ENCODE data around the gene EPN1. TPM values are rescaled to one million over a fixed set of nuclear protein-coding genes. Genes with fewer than 3 reads are reported as not detected.

The EPN1 gene
- total RNA-seq, 8 experiments from 2014 or later: 21.8 to 79.7 (median 50.3) TPM

DNA sequence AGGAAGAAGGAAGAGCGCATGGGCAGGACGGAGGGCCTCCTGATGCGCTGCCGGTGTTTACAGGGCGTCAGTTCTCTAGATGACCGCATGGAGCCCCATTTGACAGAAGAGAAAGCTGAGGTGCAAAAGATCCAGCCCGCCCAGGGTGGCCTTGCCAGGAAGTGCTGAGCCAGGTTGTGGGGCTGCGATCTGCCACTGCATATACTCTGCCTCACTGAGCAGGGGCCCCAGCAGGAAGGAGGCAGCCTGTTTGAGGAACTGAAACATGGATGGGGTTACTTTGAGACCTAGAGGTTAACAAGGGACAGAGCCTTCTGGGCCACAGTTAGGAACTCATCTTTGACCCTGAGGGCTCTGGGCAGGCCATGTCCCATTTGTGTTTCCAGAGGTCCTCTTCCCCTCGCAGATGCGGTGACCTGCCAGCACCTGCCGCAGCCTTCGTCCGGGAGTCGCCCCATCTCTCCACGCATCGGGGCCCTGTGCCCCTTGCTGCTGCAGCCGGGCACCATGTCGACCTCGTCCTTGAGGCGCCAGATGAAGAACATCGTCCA lies 3.2 kb downstream of the EPN1 start:
- ATAC-seq (replicated peaks in 6 of 8): no peak
- in situ Hi-C loops (cut with MboI; ENCODE audit: low pct_unique_long_range_greater_than_20kb in 2 of 9, low sequenced_read_pairs in 9 of 9, unreplicated experiment in 9 of 9): no loop called here
- H3K27ac ChIP-seq: no peak overlapping the region
- WGBS, 10 experiments: 60 to 100% (median 98%) methylated on average over 1 to 8 of the region's 21 CpGs; no CpG with 5 or more reads in 1 of the 10 experiments
- no peak overlapping the region for H3K4me3 ChIP-seq
- H3K4me1 ChIP-seq (replicated peaks in 1 of 2): peaks cover 10 to 20% of the 10 kb centered on the region in 2 donors

DNA sequence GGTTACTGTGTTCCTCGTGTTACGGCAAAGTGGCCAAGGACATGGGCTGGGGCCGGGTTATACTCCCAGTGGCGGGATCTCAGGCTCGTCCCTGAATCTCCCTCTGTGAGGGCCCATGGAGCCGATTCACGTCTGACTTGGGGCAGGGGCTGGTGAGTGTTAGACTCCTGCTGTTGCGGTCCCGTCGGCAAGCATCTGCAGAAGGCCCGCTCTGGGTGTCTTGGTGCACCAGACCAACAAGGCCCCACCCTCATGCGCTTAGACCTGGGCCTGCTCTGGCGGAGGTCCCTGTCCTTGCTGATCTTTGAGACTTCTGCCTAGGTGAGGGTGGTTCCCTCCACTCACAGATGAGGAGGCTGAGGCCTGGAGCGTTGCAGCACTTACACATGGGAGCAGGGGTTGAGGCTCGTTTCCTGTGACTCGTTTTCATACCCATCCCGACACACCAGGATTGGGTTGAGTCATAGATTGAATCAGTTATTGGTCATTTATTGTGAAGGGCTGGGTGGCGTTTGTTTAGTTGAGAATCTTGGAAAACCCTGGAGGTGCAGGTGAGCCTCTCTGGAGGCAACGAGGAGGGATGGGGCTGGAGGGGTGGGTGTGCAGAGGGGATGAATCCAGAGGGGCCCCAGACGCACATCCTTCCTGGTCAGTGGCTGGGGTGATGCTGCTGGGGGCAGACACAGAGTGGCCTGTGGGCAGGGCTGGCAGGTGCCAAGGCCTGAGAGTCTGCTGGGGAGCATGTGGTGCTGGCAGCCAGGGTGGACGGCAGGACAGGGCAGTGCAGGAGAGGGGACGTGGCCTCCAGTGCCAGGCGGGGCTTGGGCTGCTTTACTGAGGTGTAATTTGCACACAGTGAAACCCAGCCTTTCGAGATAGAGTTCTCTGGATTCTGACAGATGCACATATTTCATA lies 4.6 kb downstream of the EPN1 start:
- Histone ChIP-seq H3K4me1 (replicated peaks in 1 of 2) (peaks cover 10% of the 10 kb centered on the region in 2 donors), H3K27ac (no peak overlapping the region), H3K4me3 (no peak overlapping the region)
- peak in 1 of 8 experiments; percentile 4 for ATAC-seq (replicated peaks in 6 of 8)
- in situ Hi-C loops (cut with MboI; ENCODE audit: low pct_unique_long_range_greater_than_20kb in 2 of 9, low sequenced_read_pairs in 9 of 9, unreplicated experiment in 9 of 9): no loop called here
- 0 to 98% (median 84%) methylated on average over 1 to 7 of the region's 24 CpGs; no CpG with 5 or more reads in 4 of the 10 experiments for WGBS, 10 experiments

DNA sequence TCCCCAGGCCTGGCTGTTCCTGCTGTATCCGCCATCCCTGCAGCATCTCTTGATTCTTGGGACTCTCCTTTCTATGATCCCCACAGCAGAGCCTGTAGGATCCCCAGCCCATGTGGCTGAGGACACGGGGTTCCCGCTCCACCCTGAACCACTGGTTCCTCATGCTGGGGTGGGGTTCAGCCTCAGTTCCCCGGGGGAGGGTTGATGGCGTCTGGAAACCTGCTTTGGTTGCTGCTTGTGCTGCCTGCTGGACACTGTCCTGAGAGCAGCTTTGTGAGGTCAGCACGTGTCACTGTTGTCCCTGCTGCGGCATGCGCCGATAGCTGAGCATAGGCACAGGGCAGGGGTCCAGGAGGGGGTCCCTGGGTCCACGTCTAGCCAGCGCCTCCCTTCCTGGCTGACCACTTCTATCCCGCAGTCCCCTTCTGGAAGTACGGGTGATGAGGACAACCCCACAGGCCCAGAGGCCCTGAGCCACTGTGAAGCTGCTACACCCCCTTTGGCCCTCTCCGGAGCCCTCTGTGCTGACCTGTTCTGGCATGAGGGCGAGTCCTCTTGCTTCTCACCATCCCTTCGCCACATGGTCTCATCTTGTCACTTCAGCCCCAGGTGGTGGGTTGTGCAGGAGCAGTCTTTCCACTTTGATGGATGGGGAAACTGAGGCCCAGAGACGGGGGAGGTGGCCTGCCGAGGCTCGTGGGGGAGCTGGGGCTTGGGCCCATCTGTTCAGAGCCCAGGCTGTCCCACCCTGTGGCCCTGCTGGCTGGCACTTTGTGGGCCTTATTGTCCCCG lies 5.5 kb downstream of the EPN1 start:
- 80 to 100% (median 98%) methylated on average over 1 to 11 of the region's 20 CpGs; no CpG with 5 or more reads in 5 of the 10 experiments for WGBS, 10 experiments
- Histone ChIP-seq H3K27ac (no peak overlapping the region), H3K4me1 (replicated peaks in 1 of 2) (peaks cover 10% of the 10 kb centered on the region in 2 donors), H3K4me3 (no peak overlapping the region)
- ATAC-seq (replicated peaks in 6 of 8): peak in 4 of 8 experiments; percentile 12 to 22 (median 15)
- in situ Hi-C loops (cut with MboI; ENCODE audit: low pct_unique_long_range_greater_than_20kb in 2 of 9, low sequenced_read_pairs in 9 of 9, unreplicated experiment in 9 of 9): no loop called here

DNA sequence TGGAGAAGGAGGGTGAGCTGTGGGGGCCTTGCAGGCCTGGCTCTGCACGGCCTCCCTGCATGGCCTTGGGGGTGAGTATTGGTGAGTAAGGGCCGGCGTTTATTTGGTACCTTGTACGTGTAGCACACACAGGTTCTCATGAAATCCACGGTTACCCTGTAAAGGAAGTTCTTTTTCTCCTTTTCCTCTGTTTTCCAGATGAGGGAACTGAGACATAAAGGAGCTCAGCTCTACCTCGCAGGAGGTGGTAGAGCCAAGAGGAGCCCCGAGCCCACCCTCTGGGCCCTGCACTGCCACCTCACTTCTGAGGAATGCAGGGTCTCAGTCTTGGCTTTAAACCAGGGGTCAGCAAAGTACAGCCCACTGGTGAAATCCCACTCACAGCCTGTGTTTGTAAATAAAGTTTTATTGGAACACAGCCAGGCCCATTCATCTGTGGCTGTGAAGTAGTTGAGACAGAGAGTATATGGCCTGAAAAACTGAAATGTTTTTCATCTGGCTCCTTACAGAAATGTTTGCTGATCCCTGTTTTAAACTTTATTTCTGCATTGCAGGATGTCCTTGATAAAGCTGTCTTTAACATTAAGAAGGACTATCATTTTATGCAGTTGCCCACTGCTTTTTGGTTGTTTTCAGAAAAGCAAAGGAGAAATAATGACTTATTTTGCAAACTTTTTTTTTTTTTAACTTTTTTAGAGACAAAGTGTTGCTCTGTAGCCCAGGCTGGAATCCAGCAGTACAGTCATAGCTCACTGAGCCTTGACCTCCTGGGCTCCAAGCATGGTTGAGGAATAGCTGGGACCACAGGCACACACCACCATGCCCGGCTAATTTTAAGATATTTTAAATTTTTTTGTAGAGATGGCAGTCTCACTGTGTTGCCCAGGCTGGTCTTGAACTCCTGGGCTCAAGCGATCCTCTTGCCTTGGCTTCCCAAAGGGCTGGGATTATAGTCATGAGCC lies 6.4 kb downstream of the EPN1 start:
- 60 to 100% (median 92%) methylated on average over 1 to 6 of the region's 9 CpGs; no CpG with 5 or more reads in 2 of the 10 experiments for WGBS, 10 experiments
- no peak for ATAC-seq (replicated peaks in 6 of 8)
- H3K27ac ChIP-seq: no peak overlapping the region
- no peak overlapping the region for H3K4me3 ChIP-seq
- in situ Hi-C loops (cut with MboI; ENCODE audit: low pct_unique_long_range_greater_than_20kb in 2 of 9, low sequenced_read_pairs in 9 of 9, unreplicated experiment in 9 of 9): no loop called here
- H3K4me1 ChIP-seq (replicated peaks in 1 of 2): peaks cover 5 to 6% of the 10 kb centered on the region in 2 donors

DNA sequence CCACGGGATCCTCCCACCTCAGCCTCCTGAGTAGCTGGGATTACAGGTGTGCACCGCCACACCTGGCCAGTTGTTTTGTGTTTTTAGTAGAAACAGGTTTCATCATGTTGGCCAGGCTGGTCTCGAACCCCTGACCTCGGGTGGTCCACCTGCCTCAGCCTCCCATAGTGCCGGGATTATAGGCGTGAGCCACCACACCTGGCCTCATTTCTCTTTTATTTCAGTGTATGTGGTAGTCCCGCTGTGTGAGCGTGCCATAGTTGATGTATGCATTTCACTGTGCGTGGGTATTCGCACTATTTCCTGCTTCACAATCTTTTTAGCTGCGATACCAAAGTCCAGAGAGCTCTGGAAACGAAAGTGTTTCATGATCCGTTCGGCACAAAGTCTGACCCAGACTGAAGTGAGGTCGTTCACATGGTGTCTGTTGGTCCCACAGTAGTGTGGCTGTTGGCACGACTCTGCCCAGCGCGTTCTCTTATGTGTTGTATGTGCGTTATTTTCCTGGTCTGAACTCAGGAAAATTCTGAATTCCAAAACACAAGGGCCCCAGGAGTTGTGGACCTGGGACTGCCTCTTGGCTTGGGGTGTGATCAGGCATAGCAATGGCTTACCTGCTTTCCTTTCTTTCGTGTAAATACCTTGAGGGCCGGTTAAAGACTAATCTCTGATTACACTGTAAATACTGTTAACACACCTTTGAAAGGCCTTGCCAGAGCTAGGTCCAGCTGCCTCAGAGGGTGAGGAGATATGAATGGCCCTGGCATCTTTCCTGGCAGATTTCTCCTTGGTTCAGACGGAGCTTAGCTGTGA lies 8.6 kb downstream of the EPN1 start:
- 76 to 100% (median 97%) methylated on average over 4 to 15 of the region's 22 CpGs; no CpG with 5 or more reads in 1 of the 10 experiments for WGBS, 10 experiments
- no peak for ATAC-seq (replicated peaks in 6 of 8)
- in situ Hi-C loops (cut with MboI; ENCODE audit: low pct_unique_long_range_greater_than_20kb in 2 of 9, low sequenced_read_pairs in 9 of 9, unreplicated experiment in 9 of 9): no loop called here
- Histone ChIP-seq H3K27ac (no peak overlapping the region), H3K4me1 (replicated peaks in 1 of 2) (peaks cover 4 to 7% of the 10 kb centered on the region in 2 donors), H3K4me3 (no peak overlapping the region)

DNA sequence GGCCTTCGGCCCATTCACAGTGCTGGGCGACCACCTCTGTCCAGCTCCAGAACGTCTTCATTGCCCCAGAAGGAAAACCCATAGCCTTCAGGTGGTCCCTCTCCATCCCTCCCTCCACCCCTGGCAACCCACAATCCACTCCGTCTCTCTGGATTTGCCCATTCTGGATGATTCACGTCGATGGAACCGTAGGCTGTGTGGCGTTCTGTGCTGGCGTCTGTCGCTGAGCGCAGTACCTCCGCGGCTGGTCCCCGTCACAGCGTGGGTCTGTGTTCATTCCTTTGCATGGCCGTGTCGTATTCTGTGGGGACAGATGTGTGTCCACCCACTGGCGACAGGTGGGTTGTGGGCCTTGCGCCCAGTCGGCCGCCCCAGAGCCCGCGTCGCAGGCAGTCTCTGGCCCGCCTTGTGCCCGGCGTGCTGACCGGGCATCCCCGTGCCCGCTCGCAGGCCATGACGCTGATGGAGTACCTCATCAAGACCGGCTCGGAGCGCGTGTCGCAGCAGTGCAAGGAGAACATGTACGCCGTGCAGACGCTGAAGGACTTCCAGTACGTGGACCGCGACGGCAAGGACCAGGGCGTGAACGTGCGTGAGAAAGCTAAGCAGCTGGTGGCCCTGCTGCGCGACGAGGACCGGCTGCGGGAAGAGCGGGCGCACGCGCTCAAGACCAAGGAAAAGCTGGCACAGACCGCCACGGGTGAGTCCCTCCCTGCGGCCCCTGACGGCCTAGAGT lies 10.1 kb downstream of the EPN1 start:
- in situ Hi-C loops (cut with MboI; ENCODE audit: low pct_unique_long_range_greater_than_20kb in 2 of 9, low sequenced_read_pairs in 9 of 9, unreplicated experiment in 9 of 9): no loop called here
- WGBS, 10 experiments: 70 to 100% (median 94%) methylated on average over 1 to 30 of the region's 60 CpGs; no CpG with 5 or more reads in 5 of the 10 experiments
- H3K27ac ChIP-seq: no peak overlapping the region
- H3K4me3 ChIP-seq: no peak overlapping the region
- peaks cover 7 to 8% of the 10 kb centered on the region in 2 donors for H3K4me1 ChIP-seq (replicated peaks in 1 of 2)
- ATAC-seq (replicated peaks in 6 of 8): no peak

DNA sequence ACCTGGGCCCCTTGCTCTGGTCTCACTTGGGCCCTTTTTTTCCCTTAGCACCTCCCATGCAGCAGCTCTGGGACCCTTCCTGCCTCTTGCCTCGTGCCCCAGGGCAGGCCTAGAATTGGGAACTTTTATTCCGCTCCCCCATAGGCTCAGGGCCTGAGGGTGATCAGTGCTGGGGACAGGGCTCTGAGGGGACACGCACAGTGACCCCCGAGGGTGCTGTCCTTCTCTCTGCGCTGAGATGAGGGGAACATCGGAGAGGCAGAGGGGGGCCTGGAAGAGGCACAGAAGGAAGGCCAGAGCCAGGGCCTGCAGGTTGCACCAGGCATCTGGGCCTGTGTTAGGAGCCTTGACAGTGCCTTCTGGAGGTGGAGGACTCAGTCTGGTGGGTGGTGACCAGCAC lies 10.8 kb downstream of the EPN1 start:
- no peak for ATAC-seq (replicated peaks in 6 of 8)
- in situ Hi-C loops (cut with MboI; ENCODE audit: low pct_unique_long_range_greater_than_20kb in 2 of 9, low sequenced_read_pairs in 9 of 9, unreplicated experiment in 9 of 9): no loop called here
- 80 to 100% (median 100%) methylated on average over 1 to 2 of the region's 6 CpGs; no CpG with 5 or more reads in 6 of the 10 experiments for WGBS, 10 experiments
- Histone ChIP-seq H3K4me3 (no peak overlapping the region), H3K4me1 (replicated peaks in 1 of 2) (peaks cover 7 to 8% of the 10 kb centered on the region in 2 donors), H3K27ac (no peak overlapping the region)

DNA sequence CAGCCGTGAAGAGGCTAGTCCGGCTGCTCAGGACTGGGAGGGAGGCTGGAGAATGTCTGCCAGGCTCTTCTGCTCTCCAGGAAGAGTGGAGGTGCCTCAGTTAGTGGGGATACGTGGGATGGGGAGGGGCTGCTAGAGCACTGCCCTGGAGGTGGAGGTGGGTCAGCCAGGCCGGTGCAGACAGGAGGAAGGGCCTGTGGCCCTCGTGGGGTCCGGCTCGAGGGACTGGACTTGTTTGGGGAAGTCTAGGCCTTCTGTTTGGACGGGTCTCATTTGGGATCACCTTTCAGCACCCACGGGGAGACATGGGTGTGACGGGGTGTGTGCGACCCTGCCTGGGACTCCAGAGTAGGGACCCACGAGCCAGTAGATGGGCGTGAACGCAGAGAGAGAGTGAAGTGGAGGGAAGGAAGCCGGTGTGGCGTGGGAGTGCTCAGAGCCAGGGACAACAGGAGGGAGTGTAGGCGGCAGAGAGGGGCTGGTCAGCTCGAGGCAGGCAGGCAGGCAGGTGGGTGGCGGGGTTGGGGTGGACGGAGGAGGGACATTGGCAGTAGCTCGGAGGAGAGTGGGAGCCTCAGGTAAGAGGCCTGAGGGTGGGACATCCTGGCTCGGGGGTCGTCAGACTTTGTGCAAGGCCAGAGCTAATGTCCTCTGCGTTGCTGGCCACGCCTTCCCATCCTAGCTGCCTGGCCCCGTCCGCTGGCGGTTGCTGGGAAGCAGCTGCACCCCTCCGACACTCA lies 11.5 kb downstream of the EPN1 start:
- no peak for ATAC-seq (replicated peaks in 6 of 8)
- in situ Hi-C loops (cut with MboI; ENCODE audit: low pct_unique_long_range_greater_than_20kb in 2 of 9, low sequenced_read_pairs in 9 of 9, unreplicated experiment in 9 of 9): no loop called here
- H3K4me3 ChIP-seq: no peak overlapping the region
- WGBS, 10 experiments: 80 to 100% (median 97%) methylated on average over 2 to 8 of the region's 29 CpGs; no CpG with 5 or more reads in 3 of the 10 experiments
- peaks cover 7 to 8% of the 10 kb centered on the region in 2 donors for H3K4me1 ChIP-seq (replicated peaks in 1 of 2)
- H3K27ac ChIP-seq: no peak overlapping the region

DNA sequence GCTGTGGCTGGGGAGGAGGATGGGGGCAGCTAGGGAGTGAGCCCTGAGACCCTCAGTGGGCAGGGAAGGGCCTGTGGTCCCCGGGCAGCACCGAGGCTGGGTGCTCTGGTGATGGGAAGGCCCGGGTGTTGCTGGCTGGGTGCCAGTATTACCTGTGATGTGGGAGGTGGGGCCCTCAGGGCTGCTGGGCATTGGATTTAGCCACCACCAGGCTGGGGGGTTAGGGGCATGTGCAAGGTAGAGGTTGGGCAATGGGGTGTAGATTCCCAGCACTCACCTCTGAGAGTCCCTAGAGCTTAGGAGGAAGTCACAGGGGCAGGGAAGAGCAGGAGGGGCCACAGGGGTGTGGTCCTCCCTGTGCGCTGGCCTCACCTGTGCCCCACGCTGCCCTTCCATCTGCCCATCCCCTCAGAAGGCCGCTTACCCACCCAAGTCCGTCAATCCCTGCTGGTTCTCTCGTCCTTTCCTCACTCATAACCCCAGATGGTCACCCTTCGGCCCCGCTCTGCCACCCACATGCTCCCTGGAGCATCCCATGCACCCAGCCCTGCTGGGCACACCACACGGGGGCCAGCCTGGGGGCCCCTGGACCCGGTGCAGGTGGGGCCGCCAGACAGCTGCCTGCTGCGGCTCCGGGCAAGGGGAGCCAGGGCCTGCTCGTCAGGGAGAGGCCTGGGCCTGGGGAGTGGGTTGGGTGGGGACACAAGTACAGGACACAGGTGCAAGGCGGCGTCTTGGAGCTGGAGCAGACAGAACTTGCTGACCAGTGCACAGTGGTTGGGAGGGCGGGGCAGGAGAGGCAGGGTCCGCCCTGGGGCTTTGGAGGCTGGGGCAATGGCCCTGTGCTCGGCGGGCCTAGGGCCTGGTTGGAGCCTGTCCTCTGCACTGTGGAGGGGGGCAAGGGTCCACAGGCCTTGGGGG lies 12.5 kb downstream of the EPN1 start:
- Histone ChIP-seq H3K4me1 (replicated peaks in 1 of 2) (peaks cover 7 to 8% of the 10 kb centered on the region in 2 donors), H3K27ac (peak overlapping the region in 1 of 2 donors; percentile 53), H3K4me3 (no peak overlapping the region)
- 87 to 92% methylated on average over 2 to 3 of the region's 22 CpGs; no CpG with 5 or more reads in 8 of the 10 experiments for WGBS, 10 experiments
- in situ Hi-C loops (cut with MboI; ENCODE audit: low pct_unique_long_range_greater_than_20kb in 2 of 9, low sequenced_read_pairs in 9 of 9, unreplicated experiment in 9 of 9): no loop called here
- no peak for ATAC-seq (replicated peaks in 6 of 8)
